Mammary epithelial cell (primary cell): Measurements from ENCODE around the gene RBM15B.

Experiments
- CTCF ChIP-seq, 2 donors: IDR thresholded peaks in 1 of 2; conservative IDR thresholded peaks in 1 of 2; 2 replicates each; pipeline ENCODE4 v1.5.1; 2011 to 2012; ENCODE audit warnings: inconsistent platforms in 2 of 2, low read length in 2 of 2, mild to moderate bottlenecking in 2 of 2, control low read depth in 1 of 2, low read depth in 1 of 2; ENCODE audit not compliant: insufficient read depth in 1 of 2; ENCODE audit errors: extremely low read depth in 1 of 2
- EZH2 ChIP-seq: IDR thresholded peaks from 2 replicates; pipeline ENCODE4 v1.6.1; 2012; ENCODE audit warnings: low read length, inconsistent platforms, borderline replicate concordance

- TF ChIP-seq CTCF (conservative IDR thresholded peaks at IDR 0.05 in 1 of 2, IDR thresholded peaks at IDR 0.05 in 1 of 2; ENCODE audit: extremely low read depth in 1 of 2, insufficient read depth in 1 of 2, low read depth in 1 of 2, low read length in 2 of 2) (no peak), EZH2 (no peak)
Observed at GRCh38 chr3:51354731-51355615, 36.1 kb upstream of the RBM15B start.
